Left cardiac atrium (tissue), 4 donors: ENCODE data around the gene HOXD8. TPM values are rescaled to one million over a fixed set of nuclear protein-coding genes. Genes with fewer than 3 reads are reported as not detected.

Experiments used
- ATAC-seq, 2 donors: fragments of 200-7000 bp; cut with Tn5 transposase; one replicate each; pipeline ENCODE4 v1.9.1; 2020; ENCODE audit warnings: mild to moderate bottlenecking in 2 of 2, moderate library complexity in 2 of 2
- DNase-seq: peaks from one replicate; pipeline ENCODE4 v3.0.0-alpha.2; 2020
- intact Hi-C, 2 donors: fragments of 100-400 bp; cut with DNase I; formaldehyde crosslinking; loops; one replicate each; pipeline versions ENCODE4 v1.14.1 to v1.15.1; 2022 to 2023
- long read RNA-seq: library from polyadenylated mRNA; unstranded; transcript quantifications from one replicate; pipeline ENCODE4 v2.0.0, GENCODE V29; 2021
- total RNA-seq, 2 donors: library from RNA; stranded (reverse); fragmentation: NEBNext Ultra II Directional; extraction: Animal tissue kit (Norgen Biotek cat#: 25700); gene quantifications; one replicate each; pipeline ENCODE4 v1.2.1, GENCODE V29; 2021
- donor health status: DM: no; HTN: yes; CAD: no.
- donor health status: DM: no; HTN: yes; CAD: no; lungs with severe emphysema.
- donor health status: DM: yes; HTN: yes; CAD: no.
- donor health status: Dilated cardiomyopathy.

Gene HOXD8
- total RNA-seq: 1 to 10 TPM; 1.2 to 1.3 TPM
- long read RNA-seq, partial matches to known transcripts: 0 of 1 reads
- long read RNA-seq, other reads (novel, unspliced or antisense): 0 of 1 reads

GRCh38 chr2:176128982-176129796 lies at the start of gene HOXD8:
TSS of gene HOXD8 (plus strand) at chr2:176129705. CDS start at chr2:176130367, 662 bp downstream.
- ATAC-seq (peak; percentile 36 to 48), DNase-seq (no peak)
- intact Hi-C loops: loop anchor here (2.0 to 10.0 kb wide), 5 partner anchors 508 to 1018 kb away; no protein-coding TSS in a partner anchor

DNA sequence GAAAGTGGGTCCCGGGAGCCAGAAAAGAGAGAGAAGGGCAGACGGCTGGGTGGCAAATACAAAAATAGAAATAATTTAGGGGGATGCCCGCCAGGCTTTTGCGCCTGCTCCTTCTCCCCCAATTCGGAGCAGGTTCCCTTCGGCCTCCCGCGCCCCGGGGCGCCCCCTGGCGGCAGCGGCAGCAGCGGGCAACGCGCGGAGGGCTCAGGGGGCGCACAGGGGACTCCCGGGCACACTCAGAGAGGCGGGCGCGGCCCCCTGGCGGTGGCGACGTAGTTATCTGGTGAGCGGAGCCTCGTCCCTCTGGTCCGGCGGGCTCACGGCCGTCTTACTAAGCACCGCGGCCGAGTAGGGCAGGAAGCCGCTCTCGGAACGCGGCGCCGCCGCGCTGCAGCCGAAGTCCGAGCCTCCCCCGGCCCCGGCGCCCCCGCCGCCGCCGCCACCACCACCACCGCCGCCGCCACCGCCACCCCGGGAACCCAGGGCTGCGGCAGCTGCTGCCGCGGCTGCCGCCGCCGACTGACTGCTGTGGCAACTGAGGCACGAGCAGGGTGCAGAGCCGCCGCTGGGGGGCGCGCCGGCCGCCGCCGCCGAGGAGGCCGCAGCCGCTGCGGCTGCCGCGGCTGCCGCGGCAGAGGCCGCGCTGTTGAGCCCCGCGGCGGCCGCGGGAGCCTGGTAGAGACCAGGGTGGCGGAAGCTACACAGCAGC lies 49.5 kb upstream of the HOXD8 start:
- DNase-seq (no peak), ATAC-seq (peak; percentile 65 to 72)
- intact Hi-C loops: loop anchor here in 1 of 2 donors (10.0 kb wide), 1 partner anchor 715 kb away; no protein-coding TSS in a partner anchor

DNA sequence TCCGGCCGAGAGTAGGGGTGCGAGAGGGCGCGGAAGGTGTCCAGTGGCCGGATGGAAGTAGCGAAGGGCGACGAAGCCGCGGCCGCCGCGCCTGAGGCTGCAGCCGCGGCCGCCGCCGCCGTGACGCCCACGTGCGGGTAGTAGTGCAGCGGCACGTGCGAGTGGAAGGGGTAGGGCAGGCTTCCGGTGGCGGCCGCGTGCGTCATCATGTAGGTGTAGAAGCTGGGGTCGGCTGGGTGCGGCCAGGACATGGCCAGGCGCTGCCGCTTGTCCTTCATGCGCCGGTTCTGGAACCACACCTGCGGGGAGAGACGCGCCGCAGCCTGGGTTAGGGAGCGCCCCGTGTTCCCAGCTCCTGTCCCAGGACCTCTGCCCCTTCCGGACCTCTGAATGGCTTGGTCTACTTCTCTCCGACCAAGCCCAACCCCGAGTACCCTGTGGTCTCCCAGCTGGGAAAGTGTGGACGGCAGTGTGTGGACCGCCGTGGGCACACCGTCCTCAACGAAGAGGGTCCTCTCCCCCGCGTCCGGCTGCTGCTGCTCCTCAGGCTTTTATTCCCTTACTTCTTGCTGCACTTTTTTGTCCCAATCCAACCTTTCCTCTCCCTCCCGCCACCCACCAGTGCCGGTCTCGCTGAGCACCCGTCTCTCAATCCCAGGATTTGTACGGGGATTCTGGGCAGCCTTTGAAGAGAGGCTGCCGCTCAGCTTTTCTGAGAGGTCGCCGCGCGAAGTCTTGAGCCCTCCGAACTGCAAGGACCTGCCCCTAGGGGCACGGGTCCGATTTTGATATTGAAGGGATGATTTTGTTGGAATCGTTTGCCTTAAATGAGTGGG lies 48.7 kb upstream of the HOXD8 start:
- DNase-seq (no peak), ATAC-seq (no peak)
- intact Hi-C loops: loop anchor here in 1 of 2 donors (10.0 kb wide), 1 partner anchor 716 kb away; no protein-coding TSS in a partner anchor

DNA sequence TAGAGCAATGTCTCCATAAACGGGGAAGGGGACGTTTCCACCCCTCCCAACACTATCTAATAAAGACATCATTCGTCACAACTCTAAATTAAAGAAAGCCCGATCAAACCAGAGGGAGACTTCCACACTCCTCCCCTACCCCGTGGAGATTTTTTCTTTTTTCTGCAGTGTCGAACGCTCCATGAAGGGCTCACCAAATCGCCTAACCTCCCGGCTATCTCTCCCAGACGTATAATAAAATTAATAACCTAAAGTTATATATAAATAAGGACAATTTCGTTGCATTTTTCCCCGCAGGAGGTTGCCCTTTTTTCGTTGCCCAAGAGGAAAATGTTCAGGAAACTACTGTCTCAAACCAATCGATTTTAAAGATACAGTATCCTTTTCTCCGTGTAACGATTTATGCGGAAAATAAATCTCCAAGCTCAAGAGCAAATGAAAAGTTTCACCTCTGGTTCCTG lies 48.1 kb upstream of the HOXD8 start:
- ATAC-seq (no peak), DNase-seq (no peak)
- intact Hi-C loops: loop anchor here in 1 of 2 donors (10.0 kb wide), 1 partner anchor 717 kb away; no protein-coding TSS in a partner anchor

DNA sequence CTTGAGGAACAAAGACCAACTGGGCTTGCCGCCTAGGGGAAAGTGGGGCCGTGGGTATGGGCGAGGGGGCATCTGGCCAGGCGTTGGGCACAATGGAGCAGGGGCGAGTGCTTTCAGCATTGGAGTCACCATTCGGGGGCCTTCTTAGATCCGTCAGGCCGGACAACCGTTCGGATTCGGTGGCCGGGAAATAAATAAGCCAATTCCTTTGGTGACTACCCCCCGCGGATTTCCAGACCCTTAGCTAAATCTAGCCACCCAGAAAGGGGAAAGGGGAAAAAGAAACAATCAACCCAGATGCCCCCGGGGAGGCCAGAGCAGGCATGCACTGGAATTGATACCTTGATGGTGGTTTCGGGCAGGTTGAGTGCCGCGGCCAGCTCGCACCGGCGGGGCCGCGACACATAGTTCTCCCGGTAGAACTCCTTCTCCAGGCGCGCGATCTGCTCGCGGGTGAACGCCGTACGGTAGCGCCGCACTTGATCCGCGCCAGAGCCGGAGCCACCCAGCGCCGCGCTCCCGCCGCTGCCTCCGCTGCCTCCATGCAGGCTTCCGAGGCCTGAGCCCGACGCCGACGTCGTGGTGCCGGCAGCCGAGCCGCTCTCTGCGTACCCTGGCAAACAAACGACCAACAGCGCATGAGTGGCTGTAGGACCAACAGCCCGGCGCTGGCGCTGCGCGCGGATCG lies 47.5 kb upstream of the HOXD8 start:
- DNase-seq (no peak), ATAC-seq (no peak)
- intact Hi-C loops: loop anchor here in 1 of 2 donors (10.0 kb wide), 1 partner anchor 717 kb away; no protein-coding TSS in a partner anchor

DNA sequence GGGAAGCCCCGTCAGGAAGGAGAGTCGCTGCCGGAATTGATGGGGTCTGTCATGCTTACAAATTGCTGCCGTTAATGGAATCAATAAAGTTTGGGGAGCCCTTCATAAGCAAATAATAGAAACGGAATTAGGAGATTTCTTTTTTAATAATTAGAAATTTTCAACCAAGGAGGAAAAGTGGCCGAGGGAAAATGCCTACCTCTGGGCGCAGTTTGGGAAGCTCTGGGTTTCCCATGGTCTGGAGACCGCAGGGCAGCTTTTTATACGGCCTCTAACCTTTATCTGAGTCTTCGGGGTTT lies 47.0 kb upstream of the HOXD8 start:
- DNase-seq (no peak), ATAC-seq (no peak)
- intact Hi-C loops: loop anchor here in 1 of 2 donors (10.0 kb wide), 1 partner anchor 718 kb away; no protein-coding TSS in a partner anchor

DNA sequence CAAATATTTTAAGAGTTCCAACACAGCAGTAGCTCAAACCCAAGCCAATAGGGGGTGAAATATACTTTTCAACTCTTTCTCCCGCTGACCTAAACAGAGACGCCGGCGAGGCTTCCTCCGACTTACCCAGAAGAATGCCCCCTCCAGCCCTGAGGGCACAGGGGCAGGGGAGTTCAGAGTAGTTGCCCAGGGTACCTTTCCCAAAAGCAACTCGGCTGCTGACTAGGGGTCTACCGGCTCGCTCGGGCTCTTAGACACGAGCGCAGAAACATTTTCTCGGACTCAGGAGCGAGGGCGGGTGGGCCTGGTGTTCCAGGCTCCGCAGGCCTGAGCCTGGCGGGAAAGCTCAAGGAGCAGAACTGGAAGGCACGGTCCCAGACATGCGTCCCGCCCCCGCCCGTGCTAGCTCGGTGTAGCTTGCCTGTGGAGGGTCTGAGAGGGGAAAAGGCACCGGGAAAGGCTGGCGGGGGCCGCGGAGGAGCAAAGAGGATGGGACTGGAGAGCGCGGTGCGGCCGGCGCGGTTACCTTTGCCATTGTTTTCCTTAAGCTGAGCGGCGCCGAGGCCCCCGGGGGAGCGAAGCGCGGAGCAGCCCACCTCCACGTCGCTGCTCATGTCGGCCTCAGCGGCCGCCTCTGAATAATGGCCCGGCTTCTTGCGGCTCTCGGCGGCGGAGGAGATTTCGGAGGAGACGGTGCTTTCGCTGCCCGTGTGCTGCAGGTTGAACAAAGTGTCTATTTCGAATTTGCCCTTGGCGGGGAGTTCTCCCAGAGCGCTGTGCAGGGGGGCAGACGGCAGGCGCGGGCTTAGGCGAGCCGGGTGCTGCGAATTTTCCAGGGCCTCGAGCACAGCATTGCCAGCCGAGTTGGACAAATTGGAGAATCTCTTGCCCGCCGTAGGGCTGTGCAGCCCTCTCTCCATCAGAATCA lies 46.4 kb upstream of the HOXD8 start:
- DNase-seq (no peak), ATAC-seq (no peak)
- intact Hi-C loops: loop anchor here in 1 of 2 donors (10.0 kb wide), 1 partner anchor 718 kb away; no protein-coding TSS in a partner anchor

DNA sequence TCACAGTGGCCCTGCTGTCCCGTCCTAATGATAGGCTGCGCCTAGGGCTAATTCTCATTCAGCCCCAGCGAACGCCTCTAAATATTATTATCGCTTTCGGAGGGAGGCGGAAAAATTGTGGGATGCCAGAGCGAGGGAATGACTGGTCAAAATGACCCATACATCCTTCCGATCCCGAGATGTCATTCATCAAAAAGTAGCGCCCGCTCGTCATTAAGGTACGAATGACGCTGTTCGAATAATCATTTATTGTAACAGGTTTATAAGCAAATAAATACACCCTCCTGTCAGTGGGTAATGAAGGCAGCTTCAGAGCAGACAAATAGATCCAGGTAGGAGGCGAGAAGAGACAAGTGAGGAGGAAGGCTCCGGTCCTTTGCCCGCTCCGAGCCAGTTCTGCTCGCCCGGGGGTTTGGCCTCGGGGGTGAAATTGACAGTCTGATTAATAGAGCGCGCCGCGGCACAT lies 45.7 kb upstream of the HOXD8 start, which contains the start of gene EVX2:
Gene EVX2 (minus strand): TSS at position 167 of the 466 bp plus-strand sequence. CDS start 186 bp downstream, outside the sequence.
- intact Hi-C loops: loop anchor here in 1 of 2 donors (10.0 kb wide), 1 partner anchor 719 kb away; no protein-coding TSS in a partner anchor
- DNase-seq: no peak
- ATAC-seq: no peak

GRCh38 chr2:176084611-176085119 lies 44.8 kb upstream of the HOXD8 start:
- DNase-seq (no peak), ATAC-seq (no peak)
- intact Hi-C loops: loop anchor here (5.0 to 10.0 kb wide), 4 partner anchors 397 to 720 kb away; no protein-coding TSS in a partner anchor

- DNase-seq (no peak), ATAC-seq (no peak)
- intact Hi-C loops: loop anchor here (5.0 to 10.0 kb wide), 4 partner anchors 398 to 720 kb away; no protein-coding TSS in a partner anchor
Observed at GRCh38 chr2:176085120-176085788, 44.3 kb upstream of the HOXD8 start.

GRCh38 chr2:176085861-176086771 lies 43.4 kb upstream of the HOXD8 start:
- DNase-seq (no peak), ATAC-seq (peak; percentile 19 to 25)
- intact Hi-C loops: loop anchor here (2.0 to 10.0 kb wide), 5 partner anchors 395 to 721 kb away; no protein-coding TSS in a partner anchor

DNA sequence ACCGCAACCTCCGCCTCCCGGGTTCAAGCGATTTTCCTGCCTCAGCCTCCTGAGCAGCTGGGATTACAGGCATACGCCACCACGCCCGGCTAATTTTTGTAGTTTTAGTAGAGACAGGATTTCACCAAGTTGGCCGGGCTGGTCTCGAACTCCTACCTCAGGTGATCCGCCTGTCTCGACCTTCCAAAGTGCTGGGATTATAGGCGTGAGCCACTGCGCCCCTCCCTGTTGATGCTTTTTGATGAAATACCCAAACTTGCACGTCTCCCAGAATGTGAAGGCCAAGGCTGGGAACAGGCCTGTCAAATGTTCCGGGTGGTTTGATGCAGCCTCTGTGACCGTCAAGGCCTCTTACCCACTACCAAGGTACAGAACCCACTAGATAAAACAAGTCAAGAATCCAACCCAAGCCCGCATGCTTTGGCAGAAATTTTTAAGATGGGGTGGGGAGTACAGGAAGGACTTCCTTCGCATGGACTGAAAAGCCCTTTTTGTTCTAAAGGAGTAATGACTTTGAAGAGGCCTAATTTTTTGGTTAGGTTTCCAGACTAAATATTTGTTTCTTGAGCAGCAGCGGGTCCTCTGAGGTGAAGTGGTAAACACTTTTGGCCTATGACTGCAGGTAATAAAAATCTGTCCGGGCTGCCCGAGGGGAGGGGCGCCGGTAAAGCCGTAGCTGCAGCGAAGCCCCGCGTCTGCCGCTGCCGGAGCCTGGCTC lies 42.0 kb upstream of the HOXD8 start:
- DNase-seq (no peak), ATAC-seq (no peak)
- intact Hi-C loops: loop anchor here (2.0 to 10.0 kb wide), 5 partner anchors 397 to 723 kb away; no protein-coding TSS in a partner anchor

DNA sequence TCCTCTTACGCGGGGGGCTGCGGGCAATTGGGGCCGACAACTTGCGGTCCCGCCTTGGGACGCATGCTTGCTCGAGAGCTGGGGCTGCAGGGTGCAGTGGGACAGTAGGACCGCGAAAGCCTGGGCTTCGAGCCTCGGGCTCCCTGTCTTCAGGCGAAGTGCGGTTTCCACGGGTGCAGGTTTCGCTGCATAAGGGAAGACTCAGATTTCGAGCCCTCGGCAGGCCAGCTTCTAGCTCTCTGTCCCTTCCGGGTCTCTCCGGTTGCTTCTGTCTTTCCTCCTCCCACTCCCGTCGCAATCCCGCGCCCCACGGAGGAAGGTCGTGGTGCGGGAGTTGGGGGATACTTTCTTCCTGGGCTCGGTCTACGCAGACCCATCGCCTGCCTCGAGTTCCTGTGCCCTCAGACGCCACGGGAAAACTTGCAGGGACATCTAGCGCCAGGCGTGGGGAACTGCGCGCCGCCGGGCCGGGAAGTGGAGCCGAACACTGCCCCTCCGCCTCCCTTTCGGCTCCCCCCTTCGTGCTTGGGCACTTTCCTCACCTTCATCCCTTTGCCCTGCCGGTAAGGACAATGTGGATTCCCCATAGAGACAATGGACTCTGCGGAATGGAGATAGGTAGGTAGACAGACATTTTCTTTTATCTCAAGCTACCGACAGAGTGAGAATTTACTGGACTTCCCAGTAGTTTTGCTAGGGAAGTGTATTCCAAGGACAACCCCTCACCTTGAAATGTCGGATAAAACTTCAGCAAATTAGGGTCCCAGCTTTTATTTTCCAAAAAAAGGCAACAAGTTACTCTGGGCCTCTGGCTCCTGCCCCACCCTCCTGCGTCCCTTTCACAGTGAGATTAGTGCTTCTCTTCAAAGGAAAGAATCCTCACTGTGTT lies 41.2 kb upstream of the HOXD8 start:
- ATAC-seq (peak; percentile 81 to 86), DNase-seq (peak; percentile 57)
- intact Hi-C loops: loop anchor here (5.0 to 10.0 kb wide), 4 partner anchors 401 to 723 kb away; no protein-coding TSS in a partner anchor
